Esophagus muscularis mucosa (tissue), 3 donors: ENCODE results near the gene GLB1L3.

Source experiments
- EP300 ChIP-seq: sonication (generic); formaldehyde crosslinking; IDR thresholded peaks from one replicate; pipeline ENCODE4 v1.6.1; 2017; ENCODE audit warnings: antibody characterized with exemption
- TF ChIP-seq, protein P1 (sequence below), 3 experiments: fragments of 200-600 bp in 2 of 3; fragments of 450-650 bp in 1 of 3; sonication (generic) in 2 of 3; IDR thresholded peaks; one replicate each; pipeline ENCODE4 v1.5.1; 2017 to 2019; ENCODE audit warnings: antibody characterized with exemption in 3 of 3, mild to moderate bottlenecking in 2 of 3, moderate library complexity in 1 of 3

DNA sequence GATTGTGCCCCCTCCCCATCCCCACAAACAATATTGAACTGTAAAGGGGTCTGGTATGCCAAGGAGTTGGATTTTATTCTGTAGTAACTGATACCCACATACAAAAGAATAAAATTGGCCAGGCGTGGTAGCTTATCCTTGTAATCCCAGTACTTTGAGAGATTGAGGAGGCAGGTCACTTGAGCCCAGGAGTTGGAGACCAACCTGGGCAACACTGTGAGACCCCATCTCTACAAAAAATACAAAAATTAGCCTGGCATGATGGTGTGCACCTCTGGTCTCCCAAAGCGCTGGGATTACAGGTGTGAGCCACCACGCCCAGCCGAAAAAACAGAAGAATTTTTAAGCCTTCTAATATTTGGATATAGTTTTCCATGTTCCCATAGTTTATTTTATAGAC, 4.2 kb upstream of the GLB1L3 start:
- no peak for TF ChIP-seq EP300
- TF ChIP-seq, protein P1, sequence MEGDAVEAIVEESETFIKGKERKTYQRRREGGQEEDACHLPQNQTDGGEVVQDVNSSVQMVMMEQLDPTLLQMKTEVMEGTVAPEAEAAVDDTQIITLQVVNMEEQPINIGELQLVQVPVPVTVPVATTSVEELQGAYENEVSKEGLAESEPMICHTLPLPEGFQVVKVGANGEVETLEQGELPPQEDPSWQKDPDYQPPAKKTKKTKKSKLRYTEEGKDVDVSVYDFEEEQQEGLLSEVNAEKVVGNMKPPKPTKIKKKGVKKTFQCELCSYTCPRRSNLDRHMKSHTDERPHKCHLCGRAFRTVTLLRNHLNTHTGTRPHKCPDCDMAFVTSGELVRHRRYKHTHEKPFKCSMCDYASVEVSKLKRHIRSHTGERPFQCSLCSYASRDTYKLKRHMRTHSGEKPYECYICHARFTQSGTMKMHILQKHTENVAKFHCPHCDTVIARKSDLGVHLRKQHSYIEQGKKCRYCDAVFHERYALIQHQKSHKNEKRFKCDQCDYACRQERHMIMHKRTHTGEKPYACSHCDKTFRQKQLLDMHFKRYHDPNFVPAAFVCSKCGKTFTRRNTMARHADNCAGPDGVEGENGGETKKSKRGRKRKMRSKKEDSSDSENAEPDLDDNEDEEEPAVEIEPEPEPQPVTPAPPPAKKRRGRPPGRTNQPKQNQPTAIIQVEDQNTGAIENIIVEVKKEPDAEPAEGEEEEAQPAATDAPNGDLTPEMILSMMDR (IDR thresholded peaks at IDR 0.05), result no peak
